ENCODE data around the gene HAO1. TPM values are rescaled to one million over a fixed set of nuclear protein-coding genes. Genes with fewer than 3 reads are reported as not detected.
"Not testable (repeated sequence)": the region's sequence is repeated elsewhere in the genome, so short reads cannot be mapped to it uniquely, and the experiment has no call there.

HAO1 gene
- total RNA-seq, 1 donor from 2014 or later = not detected

- Mint-ChIP-seq H3K4me3 (ENCODE audit: unreplicated experiment) (no peak overlapping the region), H3K9me3 (ENCODE audit: low read depth) (no peaks in the 10 kb centered on the region), H3K27me3 (ENCODE audit: low read depth) (peaks cover 2% of the 10 kb centered on the region), H3K36me3 (ENCODE audit: low read depth) (no peaks in the 10 kb centered on the region), H3K27ac (ENCODE audit: unreplicated experiment) (no peak overlapping the region), H3K4me1 (ENCODE audit: low read depth) (no peaks in the 10 kb centered on the region)
- no peak for DNase-seq (ENCODE audit: low spot score)
- TF ChIP-seq CTCF (IDR thresholded peaks at IDR 0.05) = no peak
These were observed 98.3 kb downstream of the HAO1 start for GRCh38 chr20:7841971-7842310.

GRCh38 chr20:7841291-7841970, 98.8 kb downstream of the HAO1 start:
- no peak overlapping the region for H3K27ac Mint-ChIP-seq (ENCODE audit: unreplicated experiment)

GRCh38 chr20:7836076-7836475, 104.2 kb downstream of the HAO1 start:
- no peak for DNase-seq (ENCODE audit: low spot score)
- Mint-ChIP-seq H3K36me3 (ENCODE audit: low read depth) (no peaks in the 10 kb centered on the region), H3K4me3 (ENCODE audit: unreplicated experiment) (no peak overlapping the region), H3K9me3 (ENCODE audit: low read depth) (peaks cover 8% of the 10 kb centered on the region), H3K27me3 (ENCODE audit: low read depth) (no peaks in the 10 kb centered on the region), H3K4me1 (ENCODE audit: low read depth) (no peaks in the 10 kb centered on the region), H3K27ac (ENCODE audit: unreplicated experiment) (no peak overlapping the region)
- TF ChIP-seq CTCF (IDR thresholded peaks at IDR 0.05) = no peak

More at GRCh38 chr20:7841291-7841970, 98.8 kb downstream of the HAO1 start:
- H3K9me3 Mint-ChIP-seq (ENCODE audit: low read depth) = no peaks in the 10 kb centered on the region
- peaks cover 2% of the 10 kb centered on the region for H3K27me3 Mint-ChIP-seq (ENCODE audit: low read depth)
- no peak for TF ChIP-seq CTCF (IDR thresholded peaks at IDR 0.05)
- no peaks in the 10 kb centered on the region for H3K4me1 Mint-ChIP-seq (ENCODE audit: low read depth)
- DNase-seq (ENCODE audit: low spot score) = no peak
- no peak overlapping the region for H3K4me3 Mint-ChIP-seq (ENCODE audit: unreplicated experiment)
- no peaks in the 10 kb centered on the region for H3K36me3 Mint-ChIP-seq (ENCODE audit: low read depth)

GRCh38 chr20:7834441-7834840, 105.8 kb downstream of the HAO1 start:
- not testable (repeated sequence) for H3K9me3 Mint-ChIP-seq (ENCODE audit: low read depth); H3K27me3 Mint-ChIP-seq (ENCODE audit: low read depth); H3K4me3 Mint-ChIP-seq (ENCODE audit: unreplicated experiment); H3K27ac Mint-ChIP-seq (ENCODE audit: unreplicated experiment); H3K36me3 Mint-ChIP-seq (ENCODE audit: low read depth); DNase-seq (ENCODE audit: low spot score); H3K4me1 Mint-ChIP-seq (ENCODE audit: low read depth)

Other genes starting within 250 kb of the HAO1 start
- 24.4 to 33.9 TPM (median 25.7 TPM) in 3 replicates for gene TMX4, start 79.3 kb upstream of the HAO1 start, total RNA-seq
- 10.8 to 15.3 TPM (median 11.4 TPM) in 3 replicates for gene PLCB1, start 191.8 kb upstream of the HAO1 start, total RNA-seq

Data from chondrocyte (in vitro differentiated cells).